ENCODE data around the gene VIPAS39.

DNA sequence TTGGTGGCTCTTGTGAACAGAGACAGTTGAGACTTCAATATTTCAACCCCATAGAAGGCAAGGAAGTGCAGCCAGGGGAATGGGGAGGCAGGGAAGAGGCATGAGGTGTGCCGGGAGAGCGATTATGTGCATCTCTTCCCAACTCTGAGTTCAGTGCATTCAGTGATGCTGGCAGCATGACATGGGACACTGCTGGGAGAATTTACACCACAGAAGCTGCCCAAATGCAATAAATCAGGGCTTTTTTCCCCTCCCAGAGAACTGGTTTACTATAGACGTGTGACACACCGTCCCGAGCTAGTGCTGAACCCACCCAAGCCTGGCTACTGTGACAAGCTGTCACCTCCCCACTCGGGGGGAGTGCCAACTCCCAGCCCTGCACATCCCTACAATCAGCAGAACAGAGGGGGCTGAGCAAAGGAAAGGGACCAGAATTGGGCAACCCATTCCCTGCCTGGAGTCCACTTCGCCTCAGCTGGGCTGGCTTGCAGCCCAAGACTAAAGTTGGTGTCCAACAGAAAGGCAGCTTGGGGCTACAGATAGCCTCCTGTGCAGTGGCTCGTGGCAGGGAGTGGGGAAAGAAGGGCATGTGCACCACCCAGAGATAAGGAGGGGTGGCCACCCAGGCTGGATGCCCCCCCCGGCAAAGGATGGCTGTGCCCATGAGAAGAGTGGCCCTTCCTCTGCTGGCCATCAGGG lies 17.2 kb upstream of the VIPAS39 start:
- TF ChIP-seq EP300 (IDR thresholded peaks at IDR 0.05) = no peak
- TF ChIP-seq POLR2AphosphoS5 (IDR thresholded peaks at IDR 0.05) = no peak
- TF ChIP-seq, protein P1, sequence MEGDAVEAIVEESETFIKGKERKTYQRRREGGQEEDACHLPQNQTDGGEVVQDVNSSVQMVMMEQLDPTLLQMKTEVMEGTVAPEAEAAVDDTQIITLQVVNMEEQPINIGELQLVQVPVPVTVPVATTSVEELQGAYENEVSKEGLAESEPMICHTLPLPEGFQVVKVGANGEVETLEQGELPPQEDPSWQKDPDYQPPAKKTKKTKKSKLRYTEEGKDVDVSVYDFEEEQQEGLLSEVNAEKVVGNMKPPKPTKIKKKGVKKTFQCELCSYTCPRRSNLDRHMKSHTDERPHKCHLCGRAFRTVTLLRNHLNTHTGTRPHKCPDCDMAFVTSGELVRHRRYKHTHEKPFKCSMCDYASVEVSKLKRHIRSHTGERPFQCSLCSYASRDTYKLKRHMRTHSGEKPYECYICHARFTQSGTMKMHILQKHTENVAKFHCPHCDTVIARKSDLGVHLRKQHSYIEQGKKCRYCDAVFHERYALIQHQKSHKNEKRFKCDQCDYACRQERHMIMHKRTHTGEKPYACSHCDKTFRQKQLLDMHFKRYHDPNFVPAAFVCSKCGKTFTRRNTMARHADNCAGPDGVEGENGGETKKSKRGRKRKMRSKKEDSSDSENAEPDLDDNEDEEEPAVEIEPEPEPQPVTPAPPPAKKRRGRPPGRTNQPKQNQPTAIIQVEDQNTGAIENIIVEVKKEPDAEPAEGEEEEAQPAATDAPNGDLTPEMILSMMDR (IDR thresholded peaks at IDR 0.05) = no peak

Data from gastroesophageal sphincter (tissue), 3 donors.